ENCODE results near the gene CCP110. TPM values are rescaled to one million over a fixed set of nuclear protein-coding genes. Genes with fewer than 3 reads are reported as not detected.
A peak's percentile ranks its signal among the peaks of the same experiment; 100 is the strongest.

Gene CCP110
- total and polyA plus RNA-seq, 2 donors from 2014 or later: 3.5 to 14.5 TPM

DNA sequence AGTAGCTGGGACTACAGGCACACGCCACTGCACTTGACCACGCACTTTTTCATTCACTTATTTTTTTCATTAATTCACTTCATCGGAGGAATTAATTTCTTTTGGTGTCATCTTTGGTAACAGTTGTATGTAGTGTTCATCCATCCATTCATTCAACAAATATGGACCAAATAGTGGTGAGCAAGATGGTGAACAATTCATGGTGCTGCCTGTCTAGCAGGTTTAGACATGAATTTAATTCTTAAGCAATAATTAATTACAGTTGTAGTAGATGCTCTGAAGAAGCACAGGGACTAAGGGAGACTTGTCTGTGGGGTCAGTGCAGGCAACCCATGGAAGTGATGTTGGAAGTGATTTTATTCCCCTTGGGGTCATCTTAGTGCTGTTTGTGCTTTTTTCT, 24.3 kb upstream of the CCP110 start:
- intact Hi-C loops (cut with DNase I): no loop called here
- no peak overlapping the region for H3K27ac ChIP-seq (ENCODE audit: low read depth in 2 of 2, low read length in 2 of 2)
- DNase-seq (no peak), FAIRE-seq (no peak)
- no peak overlapping the region for H3K9ac ChIP-seq (ENCODE audit: low read length in 3 of 3)
- peaks cover 4 to 30% (median 27%) of the 10 kb centered on the region in 3 donors for H3K36me3 ChIP-seq (ENCODE audit: control insufficient read depth in 2 of 3, insufficient read depth in 3 of 3, low read length in 3 of 3)
- no peaks in the 10 kb centered on the region for H3K27me3 ChIP-seq (ENCODE audit: control insufficient read depth, insufficient read depth, low read length)
- no peak overlapping the region for H3K4me3 ChIP-seq (ENCODE audit: low read length in 3 of 3)
- no peak for TF ChIP-seq CTCF (IDR thresholded peaks at IDR 0.05; ENCODE audit: borderline replicate concordance, extremely low read depth, insufficient read depth)
- H3K4me1 ChIP-seq (ENCODE audit: control insufficient read depth in 2 of 3, insufficient read depth in 2 of 3, low read depth in 1 of 3, low read length in 3 of 3): no peaks in the 10 kb centered on the region
- H3K9me3 ChIP-seq (ENCODE audit: control insufficient read depth in 2 of 3, insufficient read depth in 1 of 3, low read length in 3 of 3): no peaks in the 10 kb centered on the region

GRCh38 chr16:19502395-19503131, 21.2 kb upstream of the CCP110 start:
- no peaks in the 10 kb centered on the region for H3K4me1 ChIP-seq (ENCODE audit: control insufficient read depth in 2 of 3, insufficient read depth in 2 of 3, low read depth in 1 of 3, low read length in 3 of 3)
- H3K9ac ChIP-seq (ENCODE audit: low read length in 3 of 3): no peak overlapping the region
- DNase-seq (peak in 4 of 5 donors; percentile 74 to 85 (median 80)), FAIRE-seq (no peak)
- H3K36me3 ChIP-seq (ENCODE audit: control insufficient read depth in 2 of 3, insufficient read depth in 3 of 3, low read length in 3 of 3): peaks cover 4 to 40% (median 34%) of the 10 kb centered on the region in 3 donors
- intact Hi-C loops (cut with DNase I): no loop called here
- H3K27ac ChIP-seq (ENCODE audit: low read depth in 2 of 2, low read length in 2 of 2): no peak overlapping the region
- no peaks in the 10 kb centered on the region for H3K27me3 ChIP-seq (ENCODE audit: control insufficient read depth, insufficient read depth, low read length)
- no peak overlapping the region for H3K4me3 ChIP-seq (ENCODE audit: low read length in 3 of 3)
- TF ChIP-seq CTCF (IDR thresholded peaks at IDR 0.05; ENCODE audit: borderline replicate concordance, extremely low read depth, insufficient read depth): peak; percentile 61
- no peaks in the 10 kb centered on the region for H3K9me3 ChIP-seq (ENCODE audit: control insufficient read depth in 2 of 3, insufficient read depth in 1 of 3, low read length in 3 of 3)

GRCh38 chr16:19503461-19504075, 20.2 kb upstream of the CCP110 start:
- no peak for TF ChIP-seq CTCF (IDR thresholded peaks at IDR 0.05; ENCODE audit: borderline replicate concordance, extremely low read depth, insufficient read depth)
- H3K4me1 ChIP-seq (ENCODE audit: control insufficient read depth in 2 of 3, insufficient read depth in 2 of 3, low read depth in 1 of 3, low read length in 3 of 3): no peaks in the 10 kb centered on the region
- no peaks in the 10 kb centered on the region for H3K9me3 ChIP-seq (ENCODE audit: control insufficient read depth in 2 of 3, insufficient read depth in 1 of 3, low read length in 3 of 3)
- H3K27ac ChIP-seq (ENCODE audit: low read depth in 2 of 2, low read length in 2 of 2): no peak overlapping the region
- H3K27me3 ChIP-seq (ENCODE audit: control insufficient read depth, insufficient read depth, low read length): no peaks in the 10 kb centered on the region
- DNase-seq (no peak), FAIRE-seq (no peak)
- intact Hi-C loops (cut with DNase I): no loop called here
- H3K9ac ChIP-seq (ENCODE audit: low read length in 3 of 3): no peak overlapping the region
- H3K36me3 ChIP-seq (ENCODE audit: control insufficient read depth in 2 of 3, insufficient read depth in 3 of 3, low read length in 3 of 3): peaks cover 4 to 48% (median 36%) of the 10 kb centered on the region in 3 donors
- H3K4me3 ChIP-seq (ENCODE audit: low read length in 3 of 3): no peak overlapping the region

Measured in kidney (tissue), 14 donors.